Measurements from ENCODE around the gene SYT8.

The SYT8 gene

DNA sequence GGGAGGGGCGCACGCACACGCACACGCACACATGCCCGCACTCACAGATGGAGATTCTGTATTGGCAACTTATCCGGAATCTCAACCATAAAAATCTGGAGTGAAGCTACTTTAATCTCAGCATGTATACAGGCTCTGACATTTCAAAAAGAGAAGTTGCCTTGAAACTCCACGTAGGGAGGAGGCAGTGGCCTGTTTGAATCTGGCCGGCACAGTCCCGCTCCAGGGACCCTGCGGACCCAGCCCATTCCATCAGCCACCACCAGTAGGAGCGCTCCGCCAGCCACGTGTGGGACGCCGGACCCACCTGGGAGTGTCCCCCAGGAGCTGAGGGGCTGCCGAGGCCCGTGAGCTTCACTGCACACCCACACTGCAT lies 1.9 kb upstream of the SYT8 start:
- DNase-seq = peak; percentile 34

DNA sequence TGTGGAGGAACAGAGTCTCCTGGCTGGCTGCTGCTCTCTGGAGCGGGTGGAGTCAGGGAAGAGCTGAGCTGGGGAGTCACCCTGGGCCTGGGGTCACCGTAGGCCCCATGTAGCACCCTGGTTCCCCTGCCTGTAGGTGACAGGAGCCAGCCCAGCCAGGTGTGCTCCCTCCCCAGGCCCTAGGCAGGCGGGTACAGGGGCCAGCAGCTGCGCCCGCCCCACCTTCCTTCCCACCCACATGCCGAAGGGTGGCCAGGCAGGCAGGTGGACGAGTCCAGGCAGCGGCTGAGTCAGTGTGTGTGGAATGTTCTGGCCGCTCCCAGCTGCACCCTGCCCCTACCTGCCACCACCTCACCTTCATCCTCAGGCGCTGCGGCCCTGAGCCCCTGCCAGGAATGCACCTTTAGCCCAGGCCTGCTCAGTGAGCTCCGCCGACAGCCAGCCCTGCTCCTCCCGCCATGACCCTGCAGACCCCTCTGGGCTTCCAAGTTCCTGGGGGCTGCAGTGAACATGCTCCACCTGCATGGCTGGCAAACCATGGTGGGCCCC lies 654 bp upstream of the SYT8 start:
- peak; percentile 16 for DNase-seq

GRCh38 chr11:1835671-1836010 lies 851 bp downstream of the SYT8 start:
- peak; percentile 27 for DNase-seq

DNA sequence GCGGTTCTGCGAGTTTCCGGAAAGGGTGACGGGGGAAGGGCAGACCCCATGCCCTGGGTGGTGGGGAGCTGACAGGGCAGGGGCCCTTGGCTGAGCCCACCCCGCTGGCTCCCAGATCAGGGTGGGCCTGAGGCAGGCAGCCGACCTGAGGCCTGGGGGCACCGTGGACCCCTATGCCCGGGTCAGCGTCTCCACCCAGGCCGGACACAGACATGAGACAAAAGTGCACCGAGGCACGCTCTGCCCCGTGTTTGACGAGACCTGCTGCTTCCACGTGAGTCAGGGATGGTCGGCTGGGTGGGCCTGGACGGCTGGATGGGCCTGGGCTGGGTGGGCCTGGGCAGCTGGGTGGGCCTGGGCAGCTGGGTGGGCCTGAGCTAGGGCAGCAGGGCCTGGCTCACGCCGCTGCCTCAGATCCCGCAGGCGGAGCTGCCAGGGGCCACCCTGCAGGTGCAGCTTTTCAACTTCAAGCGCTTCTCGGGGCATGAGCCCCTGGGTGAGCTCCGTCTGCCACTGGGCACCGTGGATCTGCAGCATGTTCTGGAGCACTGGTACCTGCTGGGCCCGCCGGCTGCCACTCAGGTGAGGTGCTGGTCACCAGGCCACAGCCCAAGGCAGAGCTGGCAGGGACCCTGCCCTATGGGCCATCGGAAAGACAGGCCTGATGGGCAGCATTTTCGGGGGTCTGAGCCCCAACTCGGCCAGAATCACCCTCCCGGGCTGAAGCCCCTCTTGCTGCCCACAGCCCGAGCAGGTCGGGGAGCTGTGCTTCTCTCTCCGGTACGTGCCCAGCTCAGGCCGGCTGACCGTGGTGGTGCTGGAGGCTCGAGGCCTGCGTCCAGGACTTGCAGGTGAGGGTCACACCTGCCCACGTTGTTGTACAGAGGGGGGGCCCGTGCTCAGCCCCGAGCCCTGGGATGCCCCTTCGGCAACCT lies 1.5 kb downstream of the SYT8 start:
- peak; percentile 21 for DNase-seq

DNA sequence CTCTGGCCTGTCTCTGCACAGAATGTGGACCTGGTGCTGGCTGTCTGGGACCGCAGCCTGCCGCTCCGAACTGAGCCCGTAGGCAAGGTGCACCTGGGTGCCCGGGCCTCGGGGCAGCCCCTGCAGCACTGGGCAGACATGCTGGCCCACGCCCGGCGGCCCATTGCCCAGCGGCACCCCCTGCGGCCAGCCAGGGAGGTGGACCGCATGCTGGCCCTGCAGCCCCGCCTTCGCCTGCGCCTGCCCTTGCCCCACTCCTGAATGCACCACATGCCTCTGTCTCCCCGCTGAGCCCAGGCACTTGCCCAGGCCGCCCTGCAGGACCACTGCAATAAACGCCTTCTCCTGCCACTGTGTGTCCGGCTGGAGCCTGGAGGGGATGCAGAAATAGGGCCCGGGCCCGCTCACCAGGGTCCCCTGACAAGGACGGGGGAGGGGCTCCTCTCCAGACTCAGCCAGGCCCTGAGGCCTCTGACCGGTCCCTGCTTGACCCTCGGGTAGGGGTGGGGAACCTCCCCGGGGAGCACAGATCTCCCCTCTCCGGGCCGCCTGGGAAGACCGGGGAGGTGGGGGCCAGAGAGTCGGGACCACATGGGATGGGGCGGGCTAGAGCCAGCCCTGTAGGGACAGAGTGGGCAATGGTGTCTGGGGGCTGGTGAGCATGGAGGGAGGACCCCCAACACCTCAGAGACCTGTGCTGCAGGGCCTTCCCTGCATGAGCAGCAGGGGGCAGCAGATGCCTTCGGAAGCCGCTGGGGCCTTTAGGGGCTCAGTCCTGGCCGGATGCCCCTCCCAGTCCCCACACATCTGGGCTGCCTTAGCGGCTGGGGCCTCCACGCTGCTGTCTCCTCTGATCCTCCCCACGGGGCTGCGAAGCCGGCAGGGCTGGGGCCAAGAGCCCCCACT lies 2.6 kb downstream of the SYT8 start:
- peak; percentile 91 for DNase-seq

GRCh38 chr11:1838077-1838425 lies 3.3 kb downstream of the SYT8 start:
- no peak for DNase-seq

GRCh38 chr11:1838426-1839144 lies 3.8 kb downstream of the SYT8 start, which contains the start of gene TNNI2:
Gene TNNI2 (plus strand): TSS chr11:1838981. CDS start chr11:1839697, 716 bp downstream.
- peak; percentile 59 for DNase-seq

GRCh38 chr11:1839204-1839923 lies 4.6 kb downstream of the SYT8 start:
- DNase-seq = no peak

DNA sequence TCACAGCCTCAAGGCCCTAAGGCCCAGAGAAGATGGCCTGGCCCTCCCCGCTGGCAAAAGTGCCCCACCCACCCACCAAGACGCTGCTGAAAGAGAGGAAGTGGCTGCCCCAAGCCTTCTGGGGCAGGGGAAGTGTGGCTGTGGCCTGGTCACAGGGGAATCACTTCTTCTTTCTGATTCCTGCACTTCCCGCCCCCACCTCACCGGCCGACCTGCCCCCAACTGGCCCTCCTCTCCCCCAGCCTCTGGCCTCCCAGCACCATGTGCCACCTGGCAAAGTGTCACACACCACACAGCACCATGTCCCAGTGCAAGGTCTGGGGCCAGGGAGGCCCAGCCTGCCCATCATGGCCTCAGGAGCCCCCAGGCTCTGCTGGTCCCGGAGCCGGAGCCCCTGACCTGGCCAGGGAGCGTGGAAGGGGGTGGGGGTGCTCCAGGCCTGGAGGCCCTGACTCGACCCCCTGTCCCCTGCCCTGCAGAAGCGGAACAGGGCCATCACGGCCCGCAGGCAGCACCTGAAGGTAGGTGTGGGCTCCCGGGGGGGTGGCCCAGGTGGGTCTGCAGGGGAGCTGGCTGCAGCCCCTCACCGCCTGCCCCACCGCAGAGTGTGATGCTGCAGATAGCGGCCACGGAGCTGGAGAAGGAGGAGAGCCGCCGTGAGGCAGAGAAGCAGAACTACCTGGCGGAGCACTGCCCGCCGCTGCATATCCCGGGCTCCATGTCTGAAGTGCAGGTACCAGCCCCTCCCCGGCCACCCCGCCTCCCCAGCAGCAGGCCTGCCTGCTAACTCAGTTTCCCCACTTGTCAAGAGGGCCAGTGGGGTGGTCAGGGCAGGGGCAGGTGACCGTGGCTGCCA lies 5.4 kb downstream of the SYT8 start:
- no peak for DNase-seq

DNA sequence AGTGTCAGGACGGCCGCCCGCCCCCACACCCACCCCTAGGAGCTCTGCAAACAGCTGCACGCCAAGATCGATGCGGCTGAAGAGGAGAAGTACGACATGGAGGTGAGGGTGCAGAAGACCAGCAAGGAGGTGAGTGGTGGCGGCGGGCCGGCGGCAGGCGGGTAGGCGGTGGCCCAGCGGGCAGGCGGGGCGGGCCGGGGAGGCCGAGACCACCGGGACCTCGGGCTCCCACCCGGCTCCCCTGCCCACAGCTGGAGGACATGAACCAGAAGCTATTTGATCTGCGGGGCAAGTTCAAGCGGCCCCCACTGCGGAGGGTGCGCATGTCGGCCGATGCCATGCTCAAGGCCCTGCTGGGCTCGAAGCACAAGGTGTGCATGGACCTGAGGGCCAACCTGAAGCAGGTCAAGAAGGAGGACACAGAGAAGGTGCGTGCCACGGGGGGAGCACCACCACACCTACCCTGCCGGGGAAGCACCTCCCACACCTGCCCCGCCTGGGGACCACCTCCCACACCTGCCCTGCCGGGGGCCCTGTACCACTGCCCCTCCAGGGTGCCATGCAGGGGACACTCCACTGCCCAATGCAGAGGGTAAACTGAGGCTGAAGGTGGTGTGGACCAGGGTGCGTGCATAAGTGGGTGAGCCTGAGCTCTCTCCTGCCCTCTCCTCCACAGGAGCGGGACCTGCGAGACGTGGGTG lies 6.1 kb downstream of the SYT8 start:
- no peak for DNase-seq

DNA sequence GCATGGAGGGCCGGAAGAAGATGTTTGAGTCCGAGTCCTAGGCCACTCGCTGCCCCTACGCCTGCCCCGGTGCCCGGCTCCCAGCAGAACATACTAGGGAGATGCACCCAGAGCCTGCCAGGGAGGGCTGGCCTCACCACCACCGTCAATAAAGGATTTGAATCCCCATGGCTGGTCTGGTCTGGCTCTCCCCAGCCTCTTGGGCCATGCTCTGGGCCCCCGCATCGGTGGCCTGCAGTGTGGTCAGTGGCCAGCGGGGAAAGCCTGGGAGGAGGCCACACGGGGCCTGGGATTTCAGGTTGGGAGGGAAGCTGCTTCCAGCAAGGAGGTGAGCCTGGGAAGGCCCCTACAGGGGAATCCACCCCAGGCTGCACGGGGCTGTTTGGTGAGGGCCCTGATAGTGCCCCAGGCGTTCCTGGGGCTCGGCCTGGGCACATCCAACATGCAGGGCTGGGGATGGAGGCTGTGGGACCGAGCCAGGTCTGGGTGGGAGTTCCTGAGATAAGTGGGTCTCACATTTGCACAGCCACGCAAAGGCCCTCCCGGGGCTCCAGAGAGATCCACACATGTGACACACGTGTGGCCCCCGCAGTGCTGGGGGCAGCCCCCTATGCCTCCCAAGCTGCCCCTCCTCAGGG lies 6.8 kb downstream of the SYT8 start:
- DNase-seq = no peak

DNA sequence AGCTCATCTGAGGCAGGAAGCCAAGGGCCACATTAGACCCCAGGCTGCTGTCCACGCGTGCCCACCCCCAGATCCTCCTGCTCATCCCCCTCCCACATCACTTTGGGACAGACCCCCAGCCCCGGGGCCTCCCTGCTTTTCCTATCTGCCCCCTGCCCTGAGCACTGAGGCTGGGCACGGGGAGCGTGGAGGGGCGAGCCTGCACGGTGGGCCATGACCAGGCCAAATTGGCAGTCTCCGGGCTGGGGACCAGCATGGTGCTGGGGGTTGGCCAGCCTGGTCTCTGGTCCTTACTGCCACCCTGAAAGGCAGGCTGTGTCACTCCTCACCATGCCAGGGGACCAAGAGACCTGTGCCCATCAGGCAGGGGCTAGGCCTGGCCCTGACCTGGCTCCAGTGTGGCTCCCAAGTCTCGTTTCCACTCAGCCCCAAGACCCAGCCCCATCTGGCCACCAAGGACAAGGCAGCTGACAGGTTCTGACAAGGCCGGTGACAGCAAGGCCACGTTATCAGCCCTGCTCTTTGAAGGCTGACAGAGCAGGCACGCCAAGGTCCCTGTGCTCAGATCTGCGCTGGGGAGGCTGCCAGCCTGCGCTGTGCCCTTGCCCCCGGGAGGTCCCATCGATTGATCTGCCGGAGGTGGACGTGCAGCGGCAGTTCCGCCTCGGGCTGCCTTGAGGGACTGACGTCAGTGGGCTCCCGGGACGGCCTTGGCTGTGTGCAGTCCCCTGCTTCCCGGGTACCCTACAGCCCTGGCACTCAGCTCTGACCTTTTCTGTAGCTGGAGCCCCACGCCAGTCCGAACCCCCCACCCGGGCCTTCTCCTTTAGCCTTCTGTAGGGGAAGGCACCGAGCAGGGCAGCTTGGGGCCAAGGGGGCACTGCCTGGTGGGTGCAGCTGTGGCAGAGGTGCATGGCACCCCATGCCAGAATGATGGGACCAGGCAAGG lies 7.6 kb downstream of the SYT8 start:
- no peak for DNase-seq

DNA sequence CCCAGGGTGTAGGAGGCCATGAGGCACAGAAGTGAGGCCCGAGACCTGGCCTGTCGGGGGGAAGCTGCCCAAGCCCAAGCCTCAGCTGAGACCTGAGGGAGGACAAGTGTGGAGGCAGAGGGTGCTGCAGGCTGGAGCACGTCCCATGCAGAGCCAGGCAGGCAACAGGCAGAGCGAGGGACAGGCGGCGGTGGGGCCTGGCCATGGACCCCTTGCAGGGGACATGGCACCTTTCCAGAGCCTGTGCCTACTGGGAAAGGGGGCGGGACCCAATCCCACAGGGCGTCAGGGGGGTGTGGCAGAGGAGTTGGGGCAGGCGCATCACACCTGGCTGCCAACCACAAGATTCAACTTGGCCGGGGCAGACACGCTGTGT lies 8.3 kb downstream of the SYT8 start:
- DNase-seq = no peak

DNA sequence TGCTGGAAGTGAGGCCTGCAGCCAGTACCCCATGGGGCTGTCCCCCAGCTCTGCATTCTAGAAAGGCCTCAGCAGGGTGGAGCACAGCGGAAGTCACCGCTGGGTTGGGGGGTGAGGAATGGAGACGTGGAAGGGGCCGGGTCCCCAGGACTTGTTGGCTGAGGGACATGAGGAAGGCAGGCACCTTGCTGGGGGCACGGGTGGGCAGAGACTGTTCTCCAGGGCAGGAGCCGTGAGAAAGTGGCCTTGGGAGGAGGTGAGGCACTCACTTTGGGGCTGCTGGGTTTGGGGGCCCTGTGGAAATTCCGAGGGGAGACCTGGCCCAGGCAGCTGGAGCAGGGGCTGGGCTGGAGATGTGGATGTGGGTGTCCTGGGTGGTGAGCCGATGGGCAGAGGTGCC lies 9.0 kb downstream of the SYT8 start:
- DNase-seq = no peak

- DNase-seq = no peak
Measured at GRCh38 chr11:1844221-1845094, 9.7 kb downstream of the SYT8 start.

DNA sequence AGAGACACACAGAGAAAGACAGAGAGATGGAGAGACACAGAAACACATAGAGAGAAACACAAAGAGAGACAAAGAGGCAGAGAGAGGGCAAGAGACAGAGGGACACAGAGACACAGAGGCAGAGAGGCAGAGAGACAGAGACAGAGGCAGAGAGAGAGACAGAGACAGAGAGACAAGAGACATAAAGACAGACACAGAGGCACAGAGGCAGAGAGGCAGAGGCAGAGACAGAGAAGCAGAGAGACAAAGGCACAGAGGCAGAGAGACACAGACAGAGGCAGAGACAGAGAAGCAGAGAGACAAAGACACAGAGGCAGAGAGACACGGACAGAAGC lies 10.3 kb downstream of the SYT8 start:
- no peak for DNase-seq

DNA sequence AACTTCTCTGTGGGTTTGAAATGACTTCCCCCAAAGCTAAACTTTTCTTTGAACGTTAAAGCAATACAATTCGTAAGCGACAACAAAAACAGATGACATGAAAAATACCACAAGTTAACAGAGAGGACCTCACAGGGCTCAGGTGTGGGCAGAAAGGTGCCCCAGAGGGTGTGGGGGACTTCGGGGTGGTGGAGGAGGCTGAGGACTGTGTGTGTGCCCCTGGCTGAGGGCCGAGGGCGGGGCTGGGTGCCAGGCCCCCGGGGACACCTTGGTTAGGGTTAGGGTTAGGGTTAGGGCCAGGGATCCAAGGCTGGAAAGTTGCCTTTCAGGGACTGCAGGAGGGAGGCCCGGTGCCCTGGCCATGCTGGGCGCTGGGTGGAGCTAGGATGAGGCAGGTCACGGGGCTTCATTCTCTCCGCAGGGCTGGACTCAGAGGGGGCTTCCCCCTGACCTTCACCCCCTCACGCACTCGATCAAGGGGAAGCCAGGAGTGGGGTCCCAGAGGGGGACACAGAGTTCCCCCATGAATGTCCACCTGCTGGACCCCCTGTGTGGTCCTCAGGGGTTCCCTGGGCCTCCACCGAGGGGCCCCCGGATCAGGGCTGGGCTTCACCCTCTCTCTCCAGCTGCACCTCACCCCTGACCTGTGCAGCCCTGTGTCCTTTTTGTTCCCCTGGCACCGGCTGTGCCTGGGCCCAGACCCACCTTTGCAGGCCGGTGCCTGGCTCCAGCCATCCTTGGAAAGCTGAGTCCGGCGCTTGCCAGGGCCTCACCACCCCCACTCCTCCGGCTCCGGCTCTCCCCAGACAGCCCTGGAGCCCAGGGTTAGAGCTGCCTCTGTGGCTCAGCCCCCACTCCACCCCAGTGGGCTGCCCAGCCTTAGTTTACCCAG lies 11.0 kb downstream of the SYT8 start:
- no peak for DNase-seq
